ENCODE results near the gene GPR176. TPM values are rescaled to one million over a fixed set of nuclear protein-coding genes. Genes with fewer than 3 reads are reported as not detected.

The GPR176 gene
- total RNA-seq, 1 donor from 2014 or later: 20.6 TPM

- no peak overlapping the region for H3K27ac Mint-ChIP-seq
- H2AFZ ChIP-seq (replicated peaks): no peak overlapping the region
- no peaks in the 10 kb centered on the region for H3K9me3 ChIP-seq (ENCODE audit: low read depth)
- H3K4me1 Mint-ChIP-seq: peaks cover 2% of the 10 kb centered on the region
- H3K27me3 ChIP-seq: no peaks in the 10 kb centered on the region
- no peak overlapping the region for H3K4me3 Mint-ChIP-seq
- H3F3A ChIP-seq (ENCODE audit: low read depth): peaks cover 5% of the 10 kb centered on the region
- H3K4me2 ChIP-seq: no peak overlapping the region
- peaks cover 13% of the 10 kb centered on the region for H3K4me1 ChIP-seq
- peaks cover 2% of the 10 kb centered on the region for H3K27me3 Mint-ChIP-seq (ENCODE audit: insufficient read depth, low read depth)
- H3K9me3 Mint-ChIP-seq: no peaks in the 10 kb centered on the region
- no peak for DNase-seq (ENCODE audit: low spot score)
- H3K36me3 ChIP-seq: no peaks in the 10 kb centered on the region
- H3K27ac ChIP-seq: no peak overlapping the region
- no peak overlapping the region for H3K4me3 ChIP-seq
- H4K20me1 ChIP-seq (ENCODE audit: low read depth): no peaks in the 10 kb centered on the region
- H3K36me3 Mint-ChIP-seq: no peaks in the 10 kb centered on the region
- H3K9ac ChIP-seq: no peak overlapping the region
- TF ChIP-seq, protein P1, sequence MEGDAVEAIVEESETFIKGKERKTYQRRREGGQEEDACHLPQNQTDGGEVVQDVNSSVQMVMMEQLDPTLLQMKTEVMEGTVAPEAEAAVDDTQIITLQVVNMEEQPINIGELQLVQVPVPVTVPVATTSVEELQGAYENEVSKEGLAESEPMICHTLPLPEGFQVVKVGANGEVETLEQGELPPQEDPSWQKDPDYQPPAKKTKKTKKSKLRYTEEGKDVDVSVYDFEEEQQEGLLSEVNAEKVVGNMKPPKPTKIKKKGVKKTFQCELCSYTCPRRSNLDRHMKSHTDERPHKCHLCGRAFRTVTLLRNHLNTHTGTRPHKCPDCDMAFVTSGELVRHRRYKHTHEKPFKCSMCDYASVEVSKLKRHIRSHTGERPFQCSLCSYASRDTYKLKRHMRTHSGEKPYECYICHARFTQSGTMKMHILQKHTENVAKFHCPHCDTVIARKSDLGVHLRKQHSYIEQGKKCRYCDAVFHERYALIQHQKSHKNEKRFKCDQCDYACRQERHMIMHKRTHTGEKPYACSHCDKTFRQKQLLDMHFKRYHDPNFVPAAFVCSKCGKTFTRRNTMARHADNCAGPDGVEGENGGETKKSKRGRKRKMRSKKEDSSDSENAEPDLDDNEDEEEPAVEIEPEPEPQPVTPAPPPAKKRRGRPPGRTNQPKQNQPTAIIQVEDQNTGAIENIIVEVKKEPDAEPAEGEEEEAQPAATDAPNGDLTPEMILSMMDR (IDR thresholded peaks at IDR 0.05): no peak
- TF ChIP-seq EZH2phosphoT487 (IDR thresholded peaks at IDR 0.05) (no peak), EZH2 (IDR thresholded peaks at IDR 0.05) (no peak)
- H3K79me2 ChIP-seq (ENCODE audit: low read depth): no peaks in the 10 kb centered on the region
Observed at GRCh38 chr15:39807791-39808190, 112.3 kb downstream of the GPR176 start.

DNA sequence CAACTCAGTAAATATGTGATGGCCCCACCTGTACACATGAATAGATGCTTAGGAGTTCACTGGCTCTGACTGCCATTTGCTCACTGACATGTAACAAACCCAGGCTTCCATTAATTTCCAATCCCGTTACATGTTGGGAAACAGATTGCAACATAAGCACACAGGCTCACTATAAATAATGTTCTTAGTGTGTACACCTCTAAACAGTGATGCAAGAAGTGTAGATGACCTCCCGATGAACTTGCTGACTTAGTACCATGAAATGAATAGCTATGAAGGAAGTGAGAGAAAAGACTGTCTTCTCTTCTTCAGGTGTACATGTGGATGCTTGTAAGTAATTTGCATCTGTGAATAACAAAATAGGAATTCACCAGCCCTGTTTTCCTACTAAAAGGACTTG, 116.0 kb downstream of the GPR176 start:
- H4K20me1 ChIP-seq (ENCODE audit: low read depth): no peaks in the 10 kb centered on the region
- H3F3A ChIP-seq (ENCODE audit: low read depth): peaks cover 4% of the 10 kb centered on the region
- no peaks in the 10 kb centered on the region for H3K27me3 ChIP-seq
- H3K9ac ChIP-seq: no peak overlapping the region
- peaks cover 2% of the 10 kb centered on the region for H3K4me1 Mint-ChIP-seq
- H3K27ac ChIP-seq: no peak overlapping the region
- TF ChIP-seq, protein P1 (IDR thresholded peaks at IDR 0.05): no peak
- TF ChIP-seq EZH2 (IDR thresholded peaks at IDR 0.05): no peak
- no peak for TF ChIP-seq EZH2phosphoT487 (IDR thresholded peaks at IDR 0.05)
- no peaks in the 10 kb centered on the region for H3K79me2 ChIP-seq (ENCODE audit: low read depth)
- no peak overlapping the region for H3K4me3 Mint-ChIP-seq
- H3K36me3 ChIP-seq: no peaks in the 10 kb centered on the region
- no peaks in the 10 kb centered on the region for H3K9me3 ChIP-seq (ENCODE audit: low read depth)
- H2AFZ ChIP-seq (replicated peaks): no peak overlapping the region
- peaks cover 10% of the 10 kb centered on the region for H3K4me1 ChIP-seq
- no peak overlapping the region for H3K4me3 ChIP-seq
- no peaks in the 10 kb centered on the region for H3K36me3 Mint-ChIP-seq
- peaks cover 9% of the 10 kb centered on the region for H3K27me3 Mint-ChIP-seq (ENCODE audit: insufficient read depth, low read depth)
- no peak overlapping the region for H3K27ac Mint-ChIP-seq
- no peak for DNase-seq (ENCODE audit: low spot score)
- H3K4me2 ChIP-seq: no peak overlapping the region
- no peaks in the 10 kb centered on the region for H3K9me3 Mint-ChIP-seq

DNA sequence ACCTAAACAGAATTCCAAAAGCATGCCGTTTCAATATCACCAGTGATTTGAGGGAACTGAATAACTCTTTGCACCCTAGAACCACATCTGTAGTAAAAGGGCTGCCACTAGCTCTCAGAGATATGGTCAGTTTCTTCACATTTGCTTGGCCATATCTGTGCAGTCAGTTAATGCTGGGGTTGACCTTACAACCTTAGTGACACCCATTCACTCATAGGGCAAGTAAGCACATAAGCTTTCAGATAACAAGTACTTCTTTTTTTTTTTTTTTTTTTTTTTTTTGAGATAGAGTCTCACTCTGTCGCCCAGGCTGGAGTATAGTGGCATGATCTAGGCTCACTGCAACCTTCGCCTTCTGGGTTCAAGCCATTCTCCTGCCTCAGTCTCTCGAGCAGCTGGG, 117.0 kb downstream of the GPR176 start:
- TF ChIP-seq, protein P1 (IDR thresholded peaks at IDR 0.05): no peak
- no peak for TF ChIP-seq EZH2phosphoT487 (IDR thresholded peaks at IDR 0.05)
- no peak for TF ChIP-seq EZH2 (IDR thresholded peaks at IDR 0.05)
- H3K27ac ChIP-seq: no peak overlapping the region

More for the DNA sequence above, 117.0 kb downstream of the GPR176 start:
- Histone ChIP-seq H3K9me3 (ENCODE audit: low read depth) (no peaks in the 10 kb centered on the region), H3K4me2 (no peak overlapping the region), H2AFZ (replicated peaks) (no peak overlapping the region), H3K9ac (no peak overlapping the region), H3K79me2 (ENCODE audit: low read depth) (no peaks in the 10 kb centered on the region), H3K36me3 (no peaks in the 10 kb centered on the region), H3K4me1 (peaks cover 2% of the 10 kb centered on the region), H3F3A (ENCODE audit: low read depth) (no peaks in the 10 kb centered on the region), H3K27me3 (no peaks in the 10 kb centered on the region), H4K20me1 (ENCODE audit: low read depth) (no peaks in the 10 kb centered on the region), H3K4me3 (no peak overlapping the region)
- H3K4me3 Mint-ChIP-seq: no peak overlapping the region
- DNase-seq (ENCODE audit: low spot score): no peak
- H3K36me3 Mint-ChIP-seq: no peaks in the 10 kb centered on the region
- H3K27ac Mint-ChIP-seq: no peak overlapping the region
- H3K27me3 Mint-ChIP-seq (ENCODE audit: insufficient read depth, low read depth): peaks cover 9% of the 10 kb centered on the region
- peaks cover 7% of the 10 kb centered on the region for H3K4me1 Mint-ChIP-seq
- no peaks in the 10 kb centered on the region for H3K9me3 Mint-ChIP-seq

All from neural progenitor cell (in vitro differentiated cells).